Measurements from ENCODE around the gene SLC13A4. TPM values are rescaled to one million over a fixed set of nuclear protein-coding genes. Genes with fewer than 3 reads are reported as not detected.
A peak's percentile ranks its signal among the peaks of the same experiment; 100 is the strongest.
"Not testable (repeated sequence)": the region's sequence is repeated elsewhere in the genome, so short reads cannot be mapped to it uniquely, and the experiment has no call there.

SLC13A4 gene
- total and polyA plus RNA-seq, 8 donors = 3.5 to 7.7 (median 5.4) TPM; not detected in 2

- no peaks in the 10 kb centered on the region for H3K9me3 ChIP-seq
- intact Hi-C loops (cut with DNase I) = loop anchor here in 1 of 2 donors (10.0 kb wide), 1 partner anchor 363 kb away; no protein-coding TSS in a partner anchor
- no peak overlapping the region for H3K27ac ChIP-seq
- ATAC-seq = no peak
- H3K27me3 ChIP-seq = no peaks in the 10 kb centered on the region
- no peak for DNase-seq
- H3K36me3 ChIP-seq = peaks cover 0 to 63% of the 10 kb centered on the region in 2 donors
- no peak for TF ChIP-seq CTCF (IDR thresholded peaks at IDR 0.05)
- H3K4me1 ChIP-seq = no peaks in the 10 kb centered on the region
- no peak overlapping the region for H3K4me3 ChIP-seq
Measured at GRCh38 chr7:135647755-135648154, 80.2 kb downstream of the SLC13A4 start.

GRCh38 chr7:135645296-135645904 lies 82.6 kb downstream of the SLC13A4 start:
- no peaks in the 10 kb centered on the region for H3K4me1 ChIP-seq
- intact Hi-C loops (cut with DNase I) = loop anchor here in 1 of 2 donors (10.0 kb wide), 1 partner anchor 361 kb away; no protein-coding TSS in a partner anchor
- peak; percentile 65 to 77 for TF ChIP-seq CTCF (IDR thresholded peaks at IDR 0.05)
- H3K27ac ChIP-seq = peak overlapping the region in 1 of 2 donors; percentile 18
- H3K36me3 ChIP-seq = peaks cover 0 to 76% of the 10 kb centered on the region in 2 donors
- ATAC-seq (peak; percentile 92), DNase-seq (peak in 1 of 4 donors; percentile 36)
- no peaks in the 10 kb centered on the region for H3K9me3 ChIP-seq
- no peaks in the 10 kb centered on the region for H3K27me3 ChIP-seq
- H3K4me3 ChIP-seq = no peak overlapping the region

- DNase-seq (no peak), ATAC-seq (no peak)
- TF ChIP-seq CTCF (IDR thresholded peaks at IDR 0.05) = no peak
- Histone ChIP-seq H3K27me3 (no peaks in the 10 kb centered on the region), H3K27ac (no peak overlapping the region), H3K4me1 (no peaks in the 10 kb centered on the region), H3K4me3 (no peak overlapping the region), H3K9me3 (no peaks in the 10 kb centered on the region), H3K36me3 (peaks cover 0 to 82% of the 10 kb centered on the region in 2 donors)
- intact Hi-C loops (cut with DNase I) = loop anchor here in 1 of 2 donors (10.0 kb wide), 1 partner anchor 360 kb away; no protein-coding TSS in a partner anchor
Measured at GRCh38 chr7:135644729-135645128, 83.3 kb downstream of the SLC13A4 start.

DNA sequence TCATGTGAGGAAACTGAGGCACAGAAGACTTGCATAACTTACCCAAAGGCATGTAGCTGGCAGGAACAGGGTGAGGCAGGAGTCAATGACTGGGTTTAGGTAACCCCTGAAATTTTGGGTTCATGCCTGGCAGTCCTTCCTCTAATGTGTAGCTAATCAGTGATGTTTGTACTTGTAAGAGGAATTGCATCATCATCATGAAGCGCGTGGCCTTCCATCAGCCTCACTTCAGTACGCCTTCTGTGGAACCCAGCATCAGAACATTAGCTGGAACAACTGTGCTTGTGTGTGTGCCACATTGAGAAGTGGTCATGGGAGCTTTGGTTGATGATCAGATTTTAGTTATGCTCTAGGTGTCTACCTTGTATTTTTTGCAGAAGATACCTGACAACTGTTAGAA lies 83.8 kb downstream of the SLC13A4 start:
- peaks cover 0 to 88% of the 10 kb centered on the region in 2 donors for H3K36me3 ChIP-seq
- DNase-seq (no peak), ATAC-seq (no peak)
- no peak overlapping the region for H3K27ac ChIP-seq
- no peak overlapping the region for H3K4me3 ChIP-seq
- H3K4me1 ChIP-seq = no peaks in the 10 kb centered on the region
- intact Hi-C loops (cut with DNase I) = loop anchor here in 1 of 2 donors (10.0 kb wide), 1 partner anchor 359 kb away; no protein-coding TSS in a partner anchor
- H3K27me3 ChIP-seq = no peaks in the 10 kb centered on the region
- TF ChIP-seq CTCF (IDR thresholded peaks at IDR 0.05) = no peak
- H3K9me3 ChIP-seq = no peaks in the 10 kb centered on the region

- H3K4me1 ChIP-seq, H3K27ac ChIP-seq, H3K4me3 ChIP-seq, DNase-seq, H3K9me3 ChIP-seq, ATAC-seq, H3K27me3 ChIP-seq: not testable (repeated sequence)
- intact Hi-C loops (cut with DNase I) = loop anchor here in 1 of 2 donors (10.0 kb wide), 1 partner anchor 355 kb away; no protein-coding TSS in a partner anchor
- H3K36me3 ChIP-seq = peaks cover 0 to 93% of the 10 kb centered on the region in 2 donors
Measured at GRCh38 chr7:135639690-135640089, 88.3 kb downstream of the SLC13A4 start.

All from left lung (tissue), 10 donors.